ENCODE measurements around the gene FAM241A.

Gene FAM241A

DNA sequence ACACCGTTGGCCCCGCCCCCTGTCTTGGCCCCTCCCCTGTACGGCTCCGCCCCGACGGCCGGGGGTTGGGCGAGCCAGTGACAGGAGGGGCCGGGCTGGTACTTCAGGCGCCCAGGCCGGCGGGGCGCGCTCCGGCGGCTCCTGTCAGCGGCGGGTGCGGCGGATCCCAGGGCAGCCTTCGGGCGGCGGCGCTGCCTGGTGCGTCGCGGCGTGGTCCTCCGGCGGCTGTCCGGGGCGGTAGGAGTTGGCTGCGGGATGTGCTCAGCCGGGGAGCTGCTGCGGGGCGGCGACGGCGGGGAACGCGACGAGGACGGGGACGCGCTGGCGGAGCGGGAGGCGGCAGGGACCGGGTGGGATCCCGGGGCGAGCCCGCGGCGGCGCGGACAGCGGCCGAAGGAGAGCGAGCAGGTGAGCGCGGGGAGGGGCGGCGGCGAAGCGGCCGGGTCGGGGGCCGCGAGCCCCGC, at the start of gene FAM241A:
FAM241A (plus strand) TSS at position 129 of the 464 bp plus-strand sequence; CDS start at position 256, 127 bp downstream.
- TF ChIP-seq, protein P1, sequence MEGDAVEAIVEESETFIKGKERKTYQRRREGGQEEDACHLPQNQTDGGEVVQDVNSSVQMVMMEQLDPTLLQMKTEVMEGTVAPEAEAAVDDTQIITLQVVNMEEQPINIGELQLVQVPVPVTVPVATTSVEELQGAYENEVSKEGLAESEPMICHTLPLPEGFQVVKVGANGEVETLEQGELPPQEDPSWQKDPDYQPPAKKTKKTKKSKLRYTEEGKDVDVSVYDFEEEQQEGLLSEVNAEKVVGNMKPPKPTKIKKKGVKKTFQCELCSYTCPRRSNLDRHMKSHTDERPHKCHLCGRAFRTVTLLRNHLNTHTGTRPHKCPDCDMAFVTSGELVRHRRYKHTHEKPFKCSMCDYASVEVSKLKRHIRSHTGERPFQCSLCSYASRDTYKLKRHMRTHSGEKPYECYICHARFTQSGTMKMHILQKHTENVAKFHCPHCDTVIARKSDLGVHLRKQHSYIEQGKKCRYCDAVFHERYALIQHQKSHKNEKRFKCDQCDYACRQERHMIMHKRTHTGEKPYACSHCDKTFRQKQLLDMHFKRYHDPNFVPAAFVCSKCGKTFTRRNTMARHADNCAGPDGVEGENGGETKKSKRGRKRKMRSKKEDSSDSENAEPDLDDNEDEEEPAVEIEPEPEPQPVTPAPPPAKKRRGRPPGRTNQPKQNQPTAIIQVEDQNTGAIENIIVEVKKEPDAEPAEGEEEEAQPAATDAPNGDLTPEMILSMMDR (IDR thresholded peaks at IDR 0.05) = no peak

DNA sequence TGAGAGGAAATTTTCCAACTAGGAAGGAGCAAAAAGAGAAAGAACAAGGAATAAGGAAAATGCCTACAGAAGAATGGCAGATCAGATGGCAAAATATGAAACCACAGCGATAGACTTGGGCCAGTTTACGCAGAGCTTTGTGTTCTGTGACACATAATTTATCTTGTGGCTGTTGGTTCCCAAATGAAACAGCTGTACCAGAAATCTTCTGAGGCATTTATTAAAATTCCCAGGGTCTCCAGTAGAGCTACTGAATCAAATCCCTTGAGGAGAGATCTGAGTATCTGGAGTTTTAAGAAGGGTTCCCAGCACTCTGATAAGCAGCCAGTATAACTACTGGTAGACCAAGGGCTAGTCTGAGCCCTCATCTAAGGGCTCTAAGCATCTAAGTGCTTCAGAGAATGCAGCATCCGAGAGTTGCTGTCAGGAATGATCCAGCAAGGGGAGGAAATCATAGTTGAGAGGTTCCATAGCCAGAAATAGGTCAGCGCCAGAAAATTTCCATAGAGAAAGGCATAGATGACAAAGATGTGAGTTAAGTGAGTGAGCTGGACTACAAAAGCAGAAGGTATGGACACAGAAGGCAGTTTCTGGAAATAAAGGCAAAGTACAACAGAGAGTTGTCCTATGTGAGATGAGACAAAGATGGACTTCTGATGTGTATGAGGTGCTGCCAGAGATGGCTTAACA, 46.3 kb upstream of the FAM241A start:
- TF ChIP-seq, protein P1 (IDR thresholded peaks at IDR 0.05) = no peak

DNA sequence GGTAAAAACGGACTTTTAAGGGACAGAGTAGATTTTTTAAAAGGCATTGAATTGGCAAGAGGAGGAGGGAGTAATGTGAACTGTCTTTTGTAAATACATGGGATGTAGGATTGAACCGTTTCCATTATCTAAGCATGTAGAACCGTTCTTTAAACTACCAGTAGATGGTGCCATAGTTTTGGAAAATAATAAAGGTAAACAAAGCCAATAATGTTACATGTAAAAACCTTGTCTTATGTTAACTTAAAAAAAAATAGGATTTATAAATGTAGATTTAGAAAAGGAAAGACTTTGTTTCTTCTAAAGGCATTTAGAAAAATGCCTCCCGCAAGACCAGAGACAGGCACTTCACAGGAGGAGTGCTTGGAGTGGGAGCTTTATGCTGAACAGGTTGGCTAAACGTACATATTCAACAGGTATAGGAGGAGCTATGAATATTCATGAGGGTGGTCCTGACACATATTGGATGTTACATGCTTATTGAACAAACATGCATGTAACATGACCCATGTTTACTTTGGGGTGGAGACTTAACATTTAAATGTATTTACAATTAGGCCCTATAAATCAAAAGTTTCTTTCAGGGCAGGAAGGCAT, 45.5 kb upstream of the FAM241A start:
- TF ChIP-seq, protein P1 (IDR thresholded peaks at IDR 0.05) = peak; percentile 57; the same call in 1 of the 2 replicates

DNA sequence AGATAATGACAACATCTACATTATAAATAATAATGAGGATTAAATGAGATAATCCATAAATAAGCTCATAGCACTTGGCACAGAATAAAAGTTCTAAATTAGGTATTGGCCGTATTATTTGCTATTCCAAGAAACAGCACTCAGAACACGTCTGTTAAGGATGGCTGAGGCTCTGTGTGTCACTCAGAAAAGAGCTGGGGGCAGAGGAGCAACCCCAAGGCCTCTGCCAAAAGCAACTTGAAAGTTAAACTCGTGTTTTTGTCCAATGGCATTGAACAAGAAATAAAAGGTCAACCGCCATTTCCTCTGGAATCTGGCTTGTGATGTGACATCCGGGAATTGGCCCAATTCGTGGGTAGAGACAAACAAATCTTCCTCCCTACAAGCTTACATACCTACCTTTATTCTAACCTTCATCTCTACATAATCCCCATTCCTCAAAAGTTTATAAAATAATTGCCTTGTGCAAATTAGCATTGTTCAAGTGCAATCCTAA, 42.3 kb upstream of the FAM241A start:
- TF ChIP-seq, protein P1 (IDR thresholded peaks at IDR 0.05) = no peak

DNA sequence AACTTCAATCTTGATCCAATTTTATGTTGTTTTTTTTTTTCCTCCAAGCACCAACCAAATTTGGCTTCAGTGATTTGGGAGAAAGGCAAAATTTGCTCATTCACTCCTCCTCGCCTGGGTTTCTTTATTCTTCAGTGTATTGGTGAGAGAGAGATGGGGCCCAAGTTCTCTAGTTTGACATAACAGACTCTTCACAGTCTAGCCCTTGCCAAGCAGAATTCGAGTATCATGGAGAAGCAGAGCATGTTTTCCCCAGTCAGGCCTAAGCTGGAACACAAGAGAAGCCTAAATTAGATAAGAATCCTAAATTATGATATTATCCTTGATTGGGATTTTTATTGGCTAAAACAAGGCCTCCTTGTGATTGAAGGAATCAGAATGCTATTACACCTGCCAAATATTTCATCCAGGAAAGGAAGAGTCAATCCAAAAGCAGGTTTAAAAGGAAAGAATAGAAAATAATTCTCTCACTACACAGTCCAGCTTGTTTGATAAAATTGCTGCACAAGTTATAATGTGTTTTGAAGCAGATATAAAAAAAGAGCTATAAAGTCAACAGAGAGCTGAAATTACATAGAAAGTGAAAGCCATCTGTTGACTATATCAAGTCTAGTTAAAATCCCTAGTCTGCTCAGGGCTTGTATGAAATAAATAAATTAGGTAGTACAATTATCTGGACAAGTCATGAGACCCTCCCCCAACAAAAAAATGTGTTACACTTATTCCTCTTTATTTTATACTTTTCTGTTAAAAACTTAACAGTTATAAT, 39.9 kb upstream of the FAM241A start:
- TF ChIP-seq, protein P1 (IDR thresholded peaks at IDR 0.05) = no peak

DNA sequence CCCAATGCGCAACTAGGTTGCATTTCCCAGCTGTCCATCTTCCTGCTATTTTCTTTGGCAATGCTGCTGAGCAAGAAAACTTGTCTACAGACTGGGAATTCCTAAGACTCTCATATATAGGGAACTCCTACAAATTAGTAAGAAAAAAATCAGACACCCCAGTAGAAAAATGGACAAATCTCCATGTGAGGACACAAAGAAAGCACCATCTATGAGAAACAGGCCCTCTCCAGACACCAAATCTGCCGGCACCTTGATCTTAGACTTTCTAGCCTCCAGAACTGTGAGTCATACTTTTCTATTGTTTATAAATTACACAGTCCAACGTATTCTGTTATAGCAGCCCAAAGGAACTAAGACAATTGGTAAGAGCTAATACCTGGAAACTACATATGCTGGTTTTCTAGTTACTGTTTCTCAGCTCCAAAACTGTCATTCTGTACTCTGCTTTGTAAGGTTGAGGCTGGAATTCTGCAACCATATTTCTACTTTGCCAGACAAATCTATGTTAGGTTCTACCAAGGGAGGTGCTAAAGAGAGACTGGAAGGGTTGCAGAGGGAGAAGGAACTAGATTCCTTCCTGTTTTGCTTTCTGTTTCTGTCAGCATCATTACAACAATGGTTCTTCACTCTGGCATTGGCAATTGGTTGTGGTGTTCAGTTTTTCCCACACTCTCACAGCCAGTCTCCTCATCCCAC, 35.7 kb upstream of the FAM241A start:
- TF ChIP-seq, protein P1 (IDR thresholded peaks at IDR 0.05) = no peak

DNA sequence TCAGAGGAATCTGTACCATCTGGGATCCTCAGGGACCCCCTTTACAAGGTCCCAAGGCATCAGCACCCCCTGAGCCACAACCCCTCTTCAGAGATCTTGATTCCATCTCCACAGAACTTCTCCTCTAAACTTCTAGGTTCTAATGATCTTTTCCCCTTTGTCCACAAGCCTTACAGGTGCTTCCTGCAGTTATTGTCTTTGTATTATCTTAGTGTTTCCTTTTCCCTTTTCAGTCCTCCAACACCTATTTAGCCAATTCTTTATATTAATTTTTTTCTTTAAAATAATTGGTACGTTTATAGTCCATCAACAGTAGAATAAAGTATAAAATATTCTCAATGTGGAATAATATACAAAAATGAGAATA, 35.2 kb upstream of the FAM241A start:
- TF ChIP-seq, protein P1 (IDR thresholded peaks at IDR 0.05) = no peak

Measured in LNCAP (cell line).